NCI-H446 treated with DMSO at 0.1 percent for 48 hours (cell line): ENCODE results near the gene NLGN2.

ENCODE experiments used
- DNase-seq: peaks from one replicate; lab custom pipeline; 2025; lab: John Stamatoyannopoulos, UW

Gene NLGN2

DNA sequence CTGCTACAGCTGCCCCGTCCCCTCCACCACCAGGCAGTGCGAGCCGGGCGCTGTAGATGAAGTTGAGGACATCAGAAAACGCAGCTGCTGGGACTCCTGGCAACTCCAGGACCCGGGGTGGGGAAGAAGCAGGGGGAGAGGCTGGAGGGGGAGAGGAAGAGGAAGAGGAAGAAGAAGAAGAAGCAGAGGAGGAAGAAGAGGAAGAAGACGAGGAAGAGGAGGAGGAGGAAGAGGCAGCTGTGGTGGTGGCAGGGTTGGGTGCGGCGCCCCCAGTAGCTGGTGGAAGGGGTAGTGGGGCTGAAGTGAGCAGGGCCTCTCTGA is 58.6 kb downstream of the NLGN2 start:
- DNase-seq, result no peak

DNA sequence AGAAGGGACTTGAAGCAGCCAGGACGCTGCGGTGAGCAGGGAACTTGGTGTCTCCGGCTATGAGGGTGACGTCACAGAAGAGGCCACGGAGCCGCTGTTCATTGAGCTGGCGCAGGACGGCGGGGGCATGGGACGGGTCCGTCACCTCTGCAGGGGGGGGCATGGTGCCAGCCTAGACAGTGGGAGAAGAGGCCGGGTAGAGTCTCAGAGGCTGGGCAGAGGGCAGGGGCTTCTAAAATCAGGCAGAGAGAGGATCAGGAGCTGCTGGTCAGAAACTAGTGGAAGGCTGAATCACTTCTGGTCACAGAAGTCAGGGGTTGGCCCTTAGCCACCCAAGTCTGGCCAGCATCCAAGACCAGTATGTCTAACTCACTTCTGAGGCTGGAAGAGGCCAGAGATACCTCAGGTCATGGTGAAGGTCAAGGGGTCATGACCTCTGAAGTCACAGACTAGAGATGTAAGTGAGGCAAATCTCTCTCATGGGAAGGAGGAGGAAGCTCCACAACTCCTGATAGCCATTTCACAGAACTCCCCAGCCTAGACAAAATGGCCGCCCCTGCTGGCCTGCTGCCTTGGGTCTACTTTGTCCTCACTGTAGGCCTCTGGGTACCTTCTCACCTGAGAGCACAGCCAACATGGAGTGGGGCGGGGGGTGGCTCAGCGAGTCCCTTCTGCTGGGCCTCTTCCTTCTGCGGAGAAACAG is 59.1 kb downstream of the NLGN2 start:
- DNase-seq, result no peak

DNA sequence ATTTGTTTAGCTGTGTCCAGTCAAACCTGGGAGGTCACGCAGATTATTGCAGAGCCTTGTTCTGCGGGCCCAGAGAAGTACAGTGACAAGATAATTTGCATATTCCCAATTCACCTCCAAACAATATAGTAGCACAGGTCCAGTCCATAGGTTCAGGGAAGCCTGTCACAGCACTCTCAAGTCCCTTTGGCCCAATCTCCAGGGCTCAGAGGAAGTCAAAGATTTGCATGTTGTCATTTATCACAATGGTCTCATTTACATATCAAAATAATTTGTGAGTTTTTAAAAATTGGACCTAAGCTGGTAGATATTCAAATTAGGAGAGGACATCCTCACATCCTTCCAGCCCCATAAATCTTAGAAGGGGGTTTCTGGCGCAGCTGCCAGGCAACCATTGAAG is 59.9 kb downstream of the NLGN2 start:
- no peak for DNase-seq

DNA sequence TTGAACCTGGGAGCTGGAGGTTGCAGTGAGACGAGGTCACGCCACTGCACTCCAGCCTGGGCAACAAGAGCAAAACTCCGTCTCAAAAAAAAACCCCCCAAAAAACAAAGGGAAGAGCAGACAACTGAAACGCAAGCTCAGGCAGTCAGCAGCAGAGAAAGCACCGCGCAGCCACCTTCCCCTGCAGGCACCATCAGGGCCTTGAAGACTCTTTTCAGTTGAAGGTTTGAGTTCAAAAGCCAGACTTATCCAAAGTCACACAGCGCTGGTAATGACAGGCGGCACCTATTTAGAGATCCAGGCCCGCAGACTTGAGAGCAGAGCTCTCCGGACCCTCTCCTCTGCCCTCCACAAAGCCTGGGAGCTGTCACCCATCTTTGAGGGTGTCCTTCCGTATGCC is 60.6 kb downstream of the NLGN2 start:
- no peak for DNase-seq

DNA sequence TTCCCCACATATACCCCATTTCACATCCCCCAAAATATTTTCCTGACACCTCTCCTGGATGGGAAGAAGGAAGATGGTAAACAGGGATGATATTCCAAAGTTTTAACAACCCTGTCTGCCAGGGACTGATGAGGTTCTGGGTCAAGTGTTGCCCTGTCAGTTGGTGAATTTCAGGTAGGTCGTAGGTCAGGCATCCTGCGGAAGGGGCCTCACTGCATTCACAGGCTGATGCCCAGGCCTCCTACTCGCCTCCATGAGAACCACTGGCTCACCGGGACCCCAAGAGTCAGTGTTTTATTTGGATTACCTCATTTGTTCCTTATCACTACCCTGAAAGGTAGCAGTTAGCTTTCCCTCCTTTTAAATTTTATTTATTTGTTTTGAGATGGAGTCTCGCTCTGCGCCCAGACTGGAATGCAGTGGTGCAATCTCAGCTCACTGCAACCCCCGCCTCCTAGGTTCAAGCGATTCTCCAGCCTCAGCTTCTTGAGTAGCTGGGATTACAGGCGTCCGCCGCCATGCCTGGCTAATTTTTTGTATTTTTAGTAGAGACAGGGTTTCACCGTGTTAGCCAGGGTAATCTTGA is 61.3 kb downstream of the NLGN2 start:
- no peak for DNase-seq
